ENCODE data around the gene IL15RA. TPM values are rescaled to one million over a fixed set of nuclear protein-coding genes. Genes with fewer than 3 reads are reported as not detected.

Gene IL15RA
- total RNA-seq, 1 experiment from 2014 or later, result 15.5 TPM

DNA sequence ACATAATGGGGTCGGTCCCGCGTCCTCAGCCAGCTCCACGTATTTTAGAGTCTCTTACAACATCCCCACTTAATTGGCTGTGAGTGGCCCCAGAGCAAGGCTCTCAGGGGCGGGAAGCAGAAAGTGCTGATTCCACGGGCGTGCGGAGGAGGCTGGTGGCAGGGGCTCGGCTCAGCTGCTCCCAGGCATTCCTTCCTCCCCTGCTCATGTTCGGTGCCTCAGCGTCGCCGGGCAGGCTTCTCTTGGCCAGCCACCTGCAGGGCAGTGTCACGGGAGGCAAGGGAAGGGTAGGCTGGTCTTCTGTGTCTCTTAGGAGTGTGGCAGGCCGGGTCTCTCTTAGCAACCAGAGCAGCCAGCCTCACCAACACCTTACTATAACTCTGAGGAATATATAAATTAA, 33.8 kb downstream of the IL15RA start:
- no peak overlapping the region for H3K4me2 ChIP-seq

DNA sequence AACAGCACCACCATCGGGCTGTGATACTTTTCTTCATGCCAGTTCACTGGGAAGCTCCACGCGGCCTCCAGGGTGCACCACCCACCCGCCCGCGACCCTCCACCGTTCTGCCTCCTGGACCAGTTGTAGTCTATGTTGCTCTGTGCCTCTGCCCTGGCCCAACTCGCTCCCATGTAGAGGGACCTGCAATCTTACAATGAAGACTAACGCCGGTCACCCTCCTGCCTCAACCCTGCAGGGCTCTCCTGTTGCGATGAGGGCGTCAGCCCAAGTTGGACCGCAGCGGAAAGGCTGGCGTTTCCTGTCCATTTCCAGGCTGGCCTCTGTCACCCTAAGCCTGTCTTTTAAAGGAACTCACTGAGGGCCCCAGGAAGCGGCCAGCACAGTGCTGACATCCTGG, 34.9 kb downstream of the IL15RA start:
- ChIA-PET CTCF (no interaction called here), POLR2A (ENCODE audit: unreplicated experiment) (no interaction called here)
- H3K4me3 ChIP-seq, result no peak overlapping the region
- DNase-seq, result no peak
- no peaks in the 10 kb centered on the region for H3K9me3 ChIP-seq (ENCODE audit: insufficient read depth, low read depth)
- no peaks in the 10 kb centered on the region for H3F3A ChIP-seq (ENCODE audit: insufficient read depth, low read depth)
- H3K4me1 ChIP-seq (replicated peaks; ENCODE audit: insufficient read depth), result no peaks in the 10 kb centered on the region; the same call in 1 of the 2 replicates
- H3K79me2 ChIP-seq (ENCODE audit: low read depth), result no peaks in the 10 kb centered on the region
- H3K27me3 ChIP-seq (ENCODE audit: insufficient read depth, low read depth), result no peaks in the 10 kb centered on the region
- H4K20me1 ChIP-seq (ENCODE audit: insufficient read depth), result no peaks in the 10 kb centered on the region
- BruUV-seq (replicated peaks), result no TSS peak
- no peak overlapping the region for H3K4me2 ChIP-seq
- intact Hi-C loops (cut with micrococcal nuclease; ENCODE audit: unreplicated experiment), result no loop called here
- no peak overlapping the region for H2AFZ ChIP-seq
- no peak for TF ChIP-seq EZH2 (IDR thresholded peaks at IDR 0.05; ENCODE audit: low read depth)
- no peak for TF ChIP-seq CTCF (conservative IDR thresholded peaks at IDR 0.05)
- H3K9me2 ChIP-seq (ENCODE audit: insufficient read depth), result no peaks in the 10 kb centered on the region
- H3K36me3 ChIP-seq (ENCODE audit: low read depth), result no peaks in the 10 kb centered on the region
- H3K27ac ChIP-seq, result no peak overlapping the region

More for the DNA sequence above, 33.8 kb downstream of the IL15RA start:
- no peaks in the 10 kb centered on the region for H3K9me3 ChIP-seq (ENCODE audit: insufficient read depth, low read depth)
- DNase-seq, result no peak
- ChIA-PET POLR2A (ENCODE audit: unreplicated experiment) (interaction anchor here (0.6 to 0.7 kb wide), 2 partner anchors 19 to 956 kb away, joined by 3 to 8 read pairs; no protein-coding TSS in a partner anchor), CTCF (no interaction called here)
- H3F3A ChIP-seq (ENCODE audit: insufficient read depth, low read depth), result no peaks in the 10 kb centered on the region
- H3K79me2 ChIP-seq (ENCODE audit: low read depth), result no peaks in the 10 kb centered on the region
- no peaks in the 10 kb centered on the region for H3K27me3 ChIP-seq (ENCODE audit: insufficient read depth, low read depth)
- no peak overlapping the region for H2AFZ ChIP-seq
- no peaks in the 10 kb centered on the region; the same call in 1 of the 2 replicates for H3K4me1 ChIP-seq (replicated peaks; ENCODE audit: insufficient read depth)
- BruUV-seq (replicated peaks), result no TSS peak
- no peaks in the 10 kb centered on the region for H3K9me2 ChIP-seq (ENCODE audit: insufficient read depth)
- intact Hi-C loops (cut with micrococcal nuclease; ENCODE audit: unreplicated experiment), result no loop called here
- no peak overlapping the region for H3K4me3 ChIP-seq
- H3K36me3 ChIP-seq (ENCODE audit: low read depth), result no peaks in the 10 kb centered on the region
- no peaks in the 10 kb centered on the region for H4K20me1 ChIP-seq (ENCODE audit: insufficient read depth)
- no peak for TF ChIP-seq CTCF (conservative IDR thresholded peaks at IDR 0.05)
- no peak for TF ChIP-seq EZH2 (IDR thresholded peaks at IDR 0.05; ENCODE audit: low read depth)
- no peak overlapping the region for H3K27ac ChIP-seq

DNA sequence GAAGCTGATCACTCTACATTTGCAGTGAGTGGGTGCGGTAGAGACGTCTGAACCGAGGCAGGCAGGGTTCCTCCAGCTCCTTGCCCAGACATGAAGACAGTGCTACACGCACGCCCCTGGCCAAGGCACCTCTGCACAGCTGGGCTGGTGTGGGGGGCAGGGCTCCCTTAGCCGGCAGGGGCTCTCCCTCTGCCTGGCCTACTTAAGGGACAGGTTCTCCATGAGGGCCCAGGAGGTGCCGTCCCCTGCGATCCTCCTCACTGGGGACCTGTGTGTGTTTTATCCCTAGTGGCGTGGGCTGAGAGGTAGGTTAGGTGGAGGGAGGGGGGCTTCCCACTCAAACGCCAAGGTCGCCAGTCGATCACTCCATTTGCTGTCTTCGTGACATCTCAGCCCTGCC, 35.3 kb downstream of the IL15RA start:
- intact Hi-C loops (cut with micrococcal nuclease; ENCODE audit: unreplicated experiment), result no loop called here
- no peak for DNase-seq
- no peaks in the 10 kb centered on the region for H3K27me3 ChIP-seq (ENCODE audit: insufficient read depth, low read depth)
- no peaks in the 10 kb centered on the region; the same call in 1 of the 2 replicates for H3K4me1 ChIP-seq (replicated peaks; ENCODE audit: insufficient read depth)
- no peak overlapping the region for H3K4me2 ChIP-seq
- H3K36me3 ChIP-seq (ENCODE audit: low read depth), result no peaks in the 10 kb centered on the region
- H3F3A ChIP-seq (ENCODE audit: insufficient read depth, low read depth), result no peaks in the 10 kb centered on the region
- H2AFZ ChIP-seq, result no peak overlapping the region
- no peak overlapping the region for H3K4me3 ChIP-seq
- H3K79me2 ChIP-seq (ENCODE audit: low read depth), result no peaks in the 10 kb centered on the region
- no peak for TF ChIP-seq CTCF (conservative IDR thresholded peaks at IDR 0.05)
- TF ChIP-seq EZH2 (IDR thresholded peaks at IDR 0.05; ENCODE audit: low read depth), result no peak
- no peaks in the 10 kb centered on the region for H3K9me3 ChIP-seq (ENCODE audit: insufficient read depth, low read depth)
- CTCF ChIA-PET, result no interaction called here
- no TSS peak for BruUV-seq (replicated peaks)
- POLR2A ChIA-PET (ENCODE audit: unreplicated experiment), result no interaction called here
- H3K27ac ChIP-seq, result no peak overlapping the region
- no peaks in the 10 kb centered on the region for H3K9me2 ChIP-seq (ENCODE audit: insufficient read depth)
- H4K20me1 ChIP-seq (ENCODE audit: insufficient read depth), result no peaks in the 10 kb centered on the region
